Hepatocyte (in vitro differentiated cells): Measurements from ENCODE around the gene RBM18.

ENCODE experiments used
- EZH2 ChIP-seq: fragments of 200-600 bp; sonication (generic); IDR thresholded peaks from 2 replicates; pipeline ENCODE4 v1.6.1; 2016; ENCODE audit warnings: antibody characterized with exemption, mild to moderate bottlenecking, borderline replicate concordance
- TF ChIP-seq, protein P1 (sequence below): fragments of 200-600 bp; sonication (generic); IDR thresholded peaks from 2 replicates; pipeline ENCODE4 v1.5.1; 2016; ENCODE audit warnings: antibody characterized with exemption, mild to moderate bottlenecking; ENCODE audit not compliant: poor library complexity

DNA sequence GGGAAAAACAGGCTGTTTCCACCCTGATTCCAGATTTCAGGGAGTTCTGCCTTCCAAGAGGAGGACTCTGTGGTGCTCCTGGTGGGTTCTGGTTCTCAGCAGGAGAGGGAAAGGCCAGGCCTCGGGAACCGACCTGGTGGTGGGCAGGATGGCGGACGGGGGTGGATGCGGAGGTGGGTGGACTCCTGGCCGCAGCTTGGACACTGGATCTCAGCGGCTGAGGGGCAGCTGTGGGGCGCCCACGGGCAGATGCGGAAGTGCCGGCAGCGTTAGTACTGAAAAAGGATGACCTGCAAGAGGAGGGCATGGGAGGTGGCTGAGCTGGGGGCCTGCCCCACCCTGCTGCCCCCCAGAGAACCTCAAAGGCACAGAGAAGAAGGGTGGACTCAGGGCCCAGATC lies 60.1 kb downstream of the RBM18 start:
- TF ChIP-seq, protein P1, sequence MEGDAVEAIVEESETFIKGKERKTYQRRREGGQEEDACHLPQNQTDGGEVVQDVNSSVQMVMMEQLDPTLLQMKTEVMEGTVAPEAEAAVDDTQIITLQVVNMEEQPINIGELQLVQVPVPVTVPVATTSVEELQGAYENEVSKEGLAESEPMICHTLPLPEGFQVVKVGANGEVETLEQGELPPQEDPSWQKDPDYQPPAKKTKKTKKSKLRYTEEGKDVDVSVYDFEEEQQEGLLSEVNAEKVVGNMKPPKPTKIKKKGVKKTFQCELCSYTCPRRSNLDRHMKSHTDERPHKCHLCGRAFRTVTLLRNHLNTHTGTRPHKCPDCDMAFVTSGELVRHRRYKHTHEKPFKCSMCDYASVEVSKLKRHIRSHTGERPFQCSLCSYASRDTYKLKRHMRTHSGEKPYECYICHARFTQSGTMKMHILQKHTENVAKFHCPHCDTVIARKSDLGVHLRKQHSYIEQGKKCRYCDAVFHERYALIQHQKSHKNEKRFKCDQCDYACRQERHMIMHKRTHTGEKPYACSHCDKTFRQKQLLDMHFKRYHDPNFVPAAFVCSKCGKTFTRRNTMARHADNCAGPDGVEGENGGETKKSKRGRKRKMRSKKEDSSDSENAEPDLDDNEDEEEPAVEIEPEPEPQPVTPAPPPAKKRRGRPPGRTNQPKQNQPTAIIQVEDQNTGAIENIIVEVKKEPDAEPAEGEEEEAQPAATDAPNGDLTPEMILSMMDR = no peak
- no peak for TF ChIP-seq EZH2
